HepG2 (cell line): Measurements from ENCODE around the gene SRRM3. TPM values are rescaled to one million over a fixed set of nuclear protein-coding genes. Genes with fewer than 3 reads are reported as not detected.

Experiments
- ATF1 ChIP-seq: IDR thresholded peaks from 2 replicates; pipeline ENCODE4 v1.6.1; 2016; ENCODE audit warnings: mild to moderate bottlenecking, control low read depth
- ATF4 ChIP-seq, 2 experiments: fragments of 450-650 bp in 1 of 2; sonication (generic) in 1 of 2; formaldehyde crosslinking; IDR thresholded peaks; 2 replicates each; pipeline versions ENCODE4 v1.5.0 to v1.8.0; 2020 to 2022; ENCODE audit warnings: mild to moderate bottlenecking in 1 of 2, missing genetic modification reagents in 1 of 2
- EZH2 ChIP-seq: conservative IDR thresholded peaks from 2 replicates; pipeline ENCODE4 v1.6.1; 2012; ENCODE audit warnings: mild to moderate bottlenecking, low read depth, low read length, moderate library complexity
- GMEB1 ChIP-seq: sonication (generic); formaldehyde crosslinking; IDR thresholded peaks from 2 replicates; pipeline ENCODE4 v1.5.1; 2020; ENCODE audit warnings: missing genetic modification reagents, mild to moderate bottlenecking, borderline replicate concordance
- MATR3 ChIP-seq: sonication (generic); formaldehyde crosslinking; IDR thresholded peaks from 2 replicates; pipeline ENCODE4 v1.4.0; 2020; ENCODE audit warnings: missing genetic modification reagents
- MXD3 ChIP-seq: IDR thresholded peaks from 2 replicates; pipeline ENCODE4 v1.6.1; 2016; ENCODE audit warnings: mild to moderate bottlenecking, missing biosample characterization, missing genetic modification reagents
- MYC ChIP-seq: sonication (generic); formaldehyde crosslinking; IDR thresholded peaks from 2 replicates; pipeline ENCODE4 v1.9.0; 2021; ENCODE audit warnings: missing genetic modification reagents, borderline replicate concordance
- NBN ChIP-seq: fragments of 450-650 bp; conservative IDR thresholded peaks from 2 replicates; pipeline ENCODE4 v1.6.1; 2017
- RFXAP ChIP-seq: sonication (generic); formaldehyde crosslinking; IDR thresholded peaks from 2 replicates; pipeline ENCODE4 v1.4.0; 2020; ENCODE audit warnings: missing genetic modification reagents, borderline replicate concordance
- SALL2 ChIP-seq: sonication (generic); formaldehyde crosslinking; IDR thresholded peaks from 2 replicates; pipeline ENCODE4 v1.8.1; 2023; ENCODE audit warnings: mild to moderate bottlenecking, missing genetic modification reagents, inconsistent platforms
- TAF1 ChIP-seq: sonication (generic); formaldehyde crosslinking; IDR thresholded peaks from 2 replicates; pipeline ENCODE4 v1.4.0; 2020; ENCODE audit warnings: missing genetic modification reagents
- TFDP1 ChIP-seq: IDR thresholded peaks from 2 replicates; pipeline ENCODE4 v1.6.1; 2016; ENCODE audit warnings: missing compliant biosample characterization, missing genetic modification reagents, borderline replicate concordance
- ZKSCAN5 ChIP-seq: sonication (generic); formaldehyde crosslinking; IDR thresholded peaks from 2 replicates; pipeline ENCODE4 v1.5.1; 2020; ENCODE audit warnings: mild to moderate bottlenecking, missing genetic modification reagents
- ZNF3 ChIP-seq: IDR thresholded peaks from 2 replicates; pipeline ENCODE4 v1.7.0; 2017; ENCODE audit warnings: inconsistent platforms
- ZNF354B ChIP-seq: sonication (generic); formaldehyde crosslinking; IDR thresholded peaks from 2 replicates; pipeline ENCODE4 v1.8.0; 2022; ENCODE audit warnings: mild to moderate bottlenecking, missing genetic modification reagents
- ZNF577 ChIP-seq: sonication (generic); formaldehyde crosslinking; IDR thresholded peaks from 2 replicates; pipeline ENCODE4 v1.4.0; 2020; ENCODE audit warnings: mild to moderate bottlenecking, low read depth, missing genetic modification reagents, borderline replicate concordance
- ZNF674 ChIP-seq: sonication (generic); formaldehyde crosslinking; IDR thresholded peaks from 2 replicates; pipeline ENCODE4 v1.5.0; 2020; ENCODE audit warnings: low read depth, mild to moderate bottlenecking, missing genetic modification reagents
- polyA plus RNA-seq, 8 experiments: library from polyadenylated mRNA; depleted of rRNA in 3 of 8; stranded (reverse) in 7 of 8; unstranded in 1 of 8; fragments of >200 nt; fragmentation: Illumina TruSeq in 4 of 8; extraction: Trizol in 4 of 8; gene quantifications; 2 replicates each; pipeline versions ENCODE4 v1.2.1 to v1.2.3, GENCODE V29; 2011 to 2016; ENCODE audit warnings: low read depth in 4 of 8, missing spikeins in 1 of 8, mixed read lengths in 1 of 8; ENCODE audit not compliant: insufficient read depth in 1 of 8
- total RNA-seq, 5 experiments: library from RNA; depleted of rRNA; stranded (reverse); fragments of >200 nt; fragmentation: Illumina TruSeq; extraction: Trizol; gene quantifications; 2 replicates each; pipeline ENCODE4 v1.2.3, GENCODE V29; 2016; ENCODE audit warnings: low read depth in 1 of 5
- TF ChIP-seq, protein P1 (sequence below): sonication (generic); formaldehyde crosslinking; IDR thresholded peaks from 2 replicates; pipeline ENCODE4 v1.5.1; 2020; ENCODE audit warnings: mild to moderate bottlenecking, missing genetic modification reagents, borderline replicate concordance
- TF ChIP-seq, protein P2 (sequence below): sonication (generic); formaldehyde crosslinking; IDR thresholded peaks from 2 replicates; pipeline ENCODE4 v1.5.0; 2020; ENCODE audit warnings: mild to moderate bottlenecking, low read depth, missing genetic modification reagents, borderline replicate concordance
- TF ChIP-seq, protein P3 (sequence below): sonication (generic); formaldehyde crosslinking; IDR thresholded peaks from 2 replicates; pipeline ENCODE4 v1.8.1; 2022; ENCODE audit warnings: low read depth, mild to moderate bottlenecking, missing genetic modification reagents

SRRM3 gene
- total and polyA plus RNA-seq, 2 of the 13 experiments (the other 11 are each of a cell fraction or from before 2014, with no cell fraction given), result 0.13 to 0.54 TPM

- TF ChIP-seq, protein P1, sequence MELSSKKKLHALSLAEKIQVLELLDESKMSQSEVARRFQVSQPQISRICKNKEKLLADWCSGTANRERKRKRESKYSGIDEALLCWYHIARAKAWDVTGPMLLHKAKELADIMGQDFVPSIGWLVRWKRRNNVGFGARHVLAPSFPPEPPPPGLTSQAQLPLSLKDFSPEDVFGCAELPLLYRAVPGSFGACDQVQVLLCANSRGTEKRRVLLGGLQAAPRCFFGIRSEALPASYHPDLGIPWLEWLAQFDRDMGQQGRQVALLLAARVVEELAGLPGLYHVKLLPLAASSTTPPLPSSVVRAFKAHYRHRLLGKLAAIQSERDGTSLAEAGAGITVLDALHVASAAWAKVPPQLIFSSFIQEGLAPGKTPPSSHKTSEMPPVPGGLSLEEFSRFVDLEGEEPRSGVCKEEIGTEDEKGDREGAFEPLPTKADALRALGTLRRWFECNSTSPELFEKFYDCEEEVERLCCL (CRISPR knock-in tag), result no peak
- TF ChIP-seq ZNF3 (no peak), RFXAP (CRISPR knock-in tag) (peak; percentile 27; the same call in 1 of the 2 replicates), ZNF577 (CRISPR knock-in tag) (no peak), SALL2 (CRISPR knock-in tag) (peak; percentile 37; the same call in 1 of the 2 replicates), MXD3 (peak; percentile 67), MATR3 (CRISPR knock-in tag) (no peak), EZH2 (no peak), TAF1 (CRISPR knock-in tag) (peak; percentile 56; the same call in 1 of the 2 replicates), GMEB1 (CRISPR knock-in tag) (no peak), ZNF674 (CRISPR knock-in tag) (no peak), TFDP1 (CRISPR knock-in tag) (peak; percentile 91), ATF1 (CRISPR knock-in tag) (no peak), ZKSCAN5 (CRISPR knock-in tag) (peak; percentile 16; the same call in 1 of the 2 replicates), ATF4 (CRISPR knock-in tag; IDR thresholded peaks at IDR 0.05) (0 out of 4 replicates have a peak, but pooled peaks of 1 of the 2 experiments have one; percentile 11), MYC (CRISPR knock-in tag) (no peak; the same call in 1 of the 2 replicates), NBN (no peak), ZNF354B (CRISPR knock-in tag) (no peak)
- TF ChIP-seq, protein P2, sequence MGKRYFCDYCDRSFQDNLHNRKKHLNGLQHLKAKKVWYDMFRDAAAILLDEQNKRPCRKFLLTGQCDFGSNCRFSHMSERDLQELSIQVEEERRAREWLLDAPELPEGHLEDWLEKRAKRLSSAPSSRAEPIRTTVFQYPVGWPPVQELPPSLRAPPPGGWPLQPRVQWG (CRISPR knock-in tag), result no peak
- TF ChIP-seq, protein P3, sequence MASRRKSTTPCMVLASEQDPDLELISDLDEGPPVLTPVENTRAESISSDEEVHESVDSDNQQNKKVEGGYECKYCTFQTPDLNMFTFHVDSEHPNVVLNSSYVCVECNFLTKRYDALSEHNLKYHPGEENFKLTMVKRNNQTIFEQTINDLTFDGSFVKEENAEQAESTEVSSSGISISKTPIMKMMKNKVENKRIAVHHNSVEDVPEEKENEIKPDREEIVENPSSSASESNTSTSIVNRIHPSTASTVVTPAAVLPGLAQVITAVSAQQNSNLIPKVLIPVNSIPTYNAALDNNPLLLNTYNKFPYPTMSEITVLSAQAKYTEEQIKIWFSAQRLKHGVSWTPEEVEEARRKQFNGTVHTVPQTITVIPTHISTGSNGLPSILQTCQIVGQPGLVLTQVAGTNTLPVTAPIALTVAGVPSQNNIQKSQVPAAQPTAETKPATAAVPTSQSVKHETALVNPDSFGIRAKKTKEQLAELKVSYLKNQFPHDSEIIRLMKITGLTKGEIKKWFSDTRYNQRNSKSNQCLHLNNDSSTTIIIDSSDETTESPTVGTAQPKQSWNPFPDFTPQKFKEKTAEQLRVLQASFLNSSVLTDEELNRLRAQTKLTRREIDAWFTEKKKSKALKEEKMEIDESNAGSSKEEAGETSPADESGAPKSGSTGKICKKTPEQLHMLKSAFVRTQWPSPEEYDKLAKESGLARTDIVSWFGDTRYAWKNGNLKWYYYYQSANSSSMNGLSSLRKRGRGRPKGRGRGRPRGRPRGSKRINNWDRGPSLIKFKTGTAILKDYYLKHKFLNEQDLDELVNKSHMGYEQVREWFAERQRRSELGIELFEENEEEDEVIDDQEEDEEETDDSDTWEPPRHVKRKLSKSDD, result 0 out of 2 replicates have a peak, but pooled peaks have one; percentile 45
These were observed 100.9 kb downstream of the SRRM3 start, which contains the start of gene HSPB1 (continued) for GRCh38 chr7:76302347-76303201.
